HepG2 (cell line): ENCODE data around the gene MEGF6. TPM values are rescaled to one million over a fixed set of nuclear protein-coding genes. Genes with fewer than 3 reads are reported as not detected.

ENCODE experiments used
- ATAC-seq: fragments of 200-7000 bp; cut with Tn5 transposase; 3 replicates; pipeline ENCODE4 v1.9.1; 2020; ENCODE audit warnings: mild to moderate bottlenecking, moderate library complexity
- BruUV-seq: library from RNA; stranded (reverse); fragments of 400-500 nt; replicated peaks from 2 replicates; lab custom pipeline; 2021; lab: Mats Ljungman, UMichigan
- CTCF ChIA-PET: fragments of 300-600 bp; formaldehyde crosslinking; extraction: SDS; loops from one replicate; lab custom pipeline; 2021; ENCODE audit warnings: low total read pairs, inconsistent platforms, low intra/inter-chr PET ratio; lab: Yijun Ruan, JAX
- POLR2A ChIA-PET: fragments of 350-600 bp; sonication (Branson Sonifier 250); formaldehyde crosslinking; loops from one replicate; lab custom pipeline; 2020; ENCODE audit warnings: antibody characterized with exemption, inconsistent platforms; lab: Yijun Ruan, JAX
- DNase-seq: peaks from one replicate; pipeline ENCODE4 v3.0.0-alpha.2; 2015; ENCODE audit warnings: low spot score
- FAIRE-seq: peaks from 3 replicates; lab custom pipeline; 2011; peaks lifted over from hg19 to GRCh38; lab: Jason Lieb, UNC
- H2AFZ ChIP-seq: one replicate; pipeline ENCODE4 v1.6.1; 2011; ENCODE audit warnings: low read length, inconsistent platforms
- H3K27ac ChIP-seq: fragments of 300-600 bp; 3 replicates; pipeline ENCODE4 v1.8.0; 2011; ENCODE audit warnings: mixed run types, mild to moderate bottlenecking, mixed read lengths, low read length, inconsistent platforms; ENCODE audit not compliant: insufficient read depth; ENCODE audit errors: extremely low read length
- H3K27me3 ChIP-seq, 2 experiments: fragments of 200-600 bp in 1 of 2; 2 replicates in 1 of 2; 3 replicates in 1 of 2; pipeline versions ENCODE4 v1.6.0 to v1.8.0; 2011; ENCODE audit warnings: low read length in 2 of 2, mild to moderate bottlenecking in 2 of 2, moderate library complexity in 2 of 2, inconsistent platforms in 1 of 2; ENCODE audit not compliant: insufficient read depth in 2 of 2, control insufficient read depth in 1 of 2
- H3K36me3 ChIP-seq, 2 experiments: fragments of 200-600 bp in 1 of 2; replicated peaks in 1 of 2; 2 replicates in 1 of 2; 3 replicates in 1 of 2; pipeline versions ENCODE4 v1.5.1 to v1.8.0; 2011; ENCODE audit warnings: low read length in 2 of 2, inconsistent platforms in 1 of 2; ENCODE audit not compliant: insufficient read depth in 2 of 2, control insufficient read depth in 1 of 2
- H3K4me1 ChIP-seq: 2 replicates; pipeline ENCODE4 v1.5.1; 2012; ENCODE audit warnings: low read length, inconsistent platforms; ENCODE audit not compliant: insufficient read depth
- H3K4me2 ChIP-seq: 2 replicates; pipeline ENCODE4 v1.6.0; 2011; ENCODE audit warnings: low read depth, low read length, inconsistent platforms
- H3K4me3 ChIP-seq, 3 experiments: fragments of 200-600 bp in 1 of 3; sonication (generic), shearing (Covaris generic) in 1 of 3; replicated peaks in 1 of 3; 2 replicates each; pipeline ENCODE4 v1.5.1; 2011 to 2016; ENCODE audit warnings: low read length in 3 of 3, inconsistent platforms in 2 of 3, low read depth in 2 of 3, mild to moderate bottlenecking in 2 of 3, control low read depth in 1 of 3, mixed read lengths in 1 of 3; ENCODE audit not compliant: insufficient read depth in 1 of 3
- H3K79me2 ChIP-seq: one replicate; pipeline ENCODE4 v1.6.1; 2011; ENCODE audit warnings: low read length, inconsistent platforms; ENCODE audit not compliant: insufficient read depth
- H3K9ac ChIP-seq: 2 replicates; pipeline ENCODE4 v1.6.0; 2011; ENCODE audit warnings: mild to moderate bottlenecking, low read depth, low read length, inconsistent platforms; ENCODE audit not compliant: insufficient read depth
- H3K9me3 ChIP-seq: 2 replicates; pipeline ENCODE4 v1.5.1; 2012; ENCODE audit warnings: mild to moderate bottlenecking, low read length
- H4K20me1 ChIP-seq: 2 replicates; pipeline ENCODE4 v1.6.0; 2011; ENCODE audit warnings: inconsistent platforms, mild to moderate bottlenecking, low read length, moderate library complexity; ENCODE audit not compliant: insufficient read depth
- BORCS8-MEF2B ChIP-seq: sonication (generic); formaldehyde crosslinking; IDR thresholded peaks from 2 replicates; pipeline ENCODE4 v1.8.0; 2022; ENCODE audit warnings: mild to moderate bottlenecking, missing genetic modification reagents
- HIVEP1 ChIP-seq: sonication (generic); formaldehyde crosslinking; IDR thresholded peaks from 2 replicates; pipeline ENCODE4 v1.4.0; 2020; ENCODE audit warnings: mild to moderate bottlenecking, missing genetic modification reagents
- HNRNPUL1 ChIP-seq: fragments of 200-400 bp; formaldehyde crosslinking; IDR thresholded peaks from 2 replicates; pipeline ENCODE4 v1.6.1; 2017; ENCODE audit warnings: low read depth, mild to moderate bottlenecking, low read length, moderate library complexity
- HOXA3 ChIP-seq: sonication (generic); formaldehyde crosslinking; IDR thresholded peaks from 2 replicates; pipeline ENCODE4 v1.5.0; 2020; ENCODE audit warnings: missing genetic modification reagents
- ONECUT2 ChIP-seq: sonication (generic); formaldehyde crosslinking; IDR thresholded peaks from 2 replicates; pipeline ENCODE4 v1.4.0; 2020; ENCODE audit warnings: missing genetic modification reagents
- SIN3B ChIP-seq: fragments of 150-350 bp; IDR thresholded peaks from 2 replicates; pipeline ENCODE4 v1.6.1; 2014; ENCODE audit warnings: low read length
- SNAPC2 ChIP-seq: sonication (generic); formaldehyde crosslinking; IDR thresholded peaks from 2 replicates; pipeline ENCODE4 v1.8.1; 2022; ENCODE audit warnings: mild to moderate bottlenecking, missing genetic modification reagents
- XBP1 ChIP-seq: sonication (generic); formaldehyde crosslinking; IDR thresholded peaks from 2 replicates; pipeline ENCODE4 v1.5.0; 2020; ENCODE audit warnings: missing genetic modification reagents
- YY1 ChIP-seq: IDR thresholded peaks from 2 replicates; pipeline ENCODE4 v1.6.1; 2011; ENCODE audit warnings: low read length, low read depth, moderate library complexity, mild to moderate bottlenecking; ENCODE audit not compliant: insufficient read depth, insufficient replicate concordance
- ZEB1 ChIP-seq: IDR thresholded peaks from 2 replicates; pipeline ENCODE4 v1.6.1; 2012; ENCODE audit warnings: mild to moderate bottlenecking, low read depth, inconsistent platforms; ENCODE audit not compliant: insufficient replicate concordance
- ZNF234 ChIP-seq: sonication (generic); formaldehyde crosslinking; conservative IDR thresholded peaks from 2 replicates; pipeline ENCODE4 v1.5.1; 2020; ENCODE audit warnings: mild to moderate bottlenecking, missing genetic modification reagents
- ZNF431 ChIP-seq: sonication (generic); formaldehyde crosslinking; IDR thresholded peaks from 2 replicates; pipeline ENCODE4 v1.9.0; 2022; ENCODE audit warnings: missing genetic modification reagents, low read depth, mild to moderate bottlenecking, borderline replicate concordance
- ZNF468 ChIP-seq: sonication (generic); formaldehyde crosslinking; IDR thresholded peaks from 2 replicates; pipeline ENCODE4 v1.8.0; 2022; ENCODE audit warnings: mild to moderate bottlenecking, moderate library complexity, missing genetic modification reagents
- ZNF547 ChIP-seq: sonication (generic); formaldehyde crosslinking; IDR thresholded peaks from 2 replicates; pipeline ENCODE4 v1.5.1; 2020; ENCODE audit warnings: mild to moderate bottlenecking, missing genetic modification reagents
- ZNF678 ChIP-seq: sonication (generic); formaldehyde crosslinking; IDR thresholded peaks from 2 replicates; pipeline ENCODE4 v1.4.0; 2020; ENCODE audit warnings: mild to moderate bottlenecking, missing genetic modification reagents
- WGBS: methylation state at CpG from one replicate; pipeline ENCODE4 v1.1.6; 2017; ENCODE audit warnings: low lambda C conversion rate; 5-methylcytosine and 5-hydroxymethylcytosine counted together
- in situ Hi-C: cut with HindIII; loops from 2 replicates; pipeline ENCODE4 v1.10.0; 2017; ENCODE audit warnings: low pct_unique_long_range_greater_than_20kb; ENCODE audit not compliant: extremely low pct_ligation_motif_present
- intact Hi-C: fragments of 100-400 bp; cut with micrococcal nuclease; formaldehyde crosslinking; loops from one replicate; pipeline ENCODE4 v1.10.0; 2022; ENCODE audit not compliant: unreplicated experiment
- polyA plus RNA-seq, 8 experiments: library from polyadenylated mRNA; depleted of rRNA in 3 of 8; stranded (reverse) in 7 of 8; unstranded in 1 of 8; fragments of >200 nt; fragmentation: Illumina TruSeq in 4 of 8; extraction: Trizol in 4 of 8; gene quantifications; 2 replicates each; pipeline versions ENCODE4 v1.2.1 to v1.2.3, GENCODE V29; 2011 to 2016; ENCODE audit warnings: low read depth in 4 of 8, missing spikeins in 1 of 8, mixed read lengths in 1 of 8; ENCODE audit not compliant: insufficient read depth in 1 of 8
- total RNA-seq, 5 experiments: library from RNA; depleted of rRNA; stranded (reverse); fragments of >200 nt; fragmentation: Illumina TruSeq; extraction: Trizol; gene quantifications; 2 replicates each; pipeline ENCODE4 v1.2.3, GENCODE V29; 2016; ENCODE audit warnings: low read depth in 1 of 5
- TF ChIP-seq, protein P1 (sequence below): sonication (generic); formaldehyde crosslinking; IDR thresholded peaks from 2 replicates; pipeline ENCODE4 v1.8.0; 2022; ENCODE audit warnings: low read depth, missing genetic modification reagents
- TF ChIP-seq, protein P2 (sequence below): sonication (generic); formaldehyde crosslinking; IDR thresholded peaks from 2 replicates; pipeline ENCODE4 v1.4.0; 2020; ENCODE audit warnings: missing genetic modification reagents

Gene MEGF6
- total and polyA plus RNA-seq, 2 of the 13 experiments (the other 11 are each of a cell fraction or from before 2014, with no cell fraction given) = 1.9 TPM

DNA sequence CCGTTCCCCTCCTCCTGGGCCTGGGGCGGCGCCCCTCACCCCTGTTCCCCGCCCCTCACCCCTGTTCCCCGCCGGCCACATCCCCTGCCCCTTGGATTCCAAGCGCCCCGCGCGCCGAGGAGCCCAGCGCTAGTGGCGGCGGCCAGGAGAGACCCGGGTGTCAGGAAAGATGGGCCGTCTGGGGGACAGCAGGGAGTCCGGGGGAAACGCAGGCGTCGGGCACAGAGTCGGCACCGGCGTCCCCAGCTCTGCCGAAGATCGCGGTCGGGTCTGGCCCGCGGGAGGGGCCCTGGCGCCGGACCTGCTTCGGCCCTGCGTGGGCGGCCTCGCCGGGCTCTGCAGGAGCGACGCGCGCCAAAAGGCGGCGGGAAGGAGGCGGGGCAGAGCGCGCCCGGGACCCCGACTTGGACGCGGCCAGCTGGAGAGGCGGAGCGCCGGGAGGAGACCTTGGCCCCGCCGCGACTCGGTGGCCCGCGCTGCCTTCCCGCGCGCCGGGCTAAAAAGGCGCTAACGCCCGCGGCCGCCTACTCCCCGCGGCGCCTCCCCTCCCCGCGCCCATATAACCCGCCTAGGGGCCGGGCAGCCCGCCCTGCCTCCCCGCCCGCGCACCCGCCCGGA, 40.7 kb upstream of the MEGF6 start, which contains the start of gene TP73:
Gene TP73 (plus strand): TSS at position 587 of the 618 bp plus-strand sequence. CDS start 29,850 bp downstream, outside the sequence.
- WGBS = no CpG with 5 or more reads among the region's 80 CpGs
- peak; percentile 19 for ATAC-seq
- BruUV-seq = no TSS peak
- CTCF ChIA-PET = no interaction called here
- Histone ChIP-seq H4K20me1 (no peaks in the 10 kb centered on the region), H3K36me3 (0 out of 5 replicates have a peak, but pooled peaks cover 0 to 2% of the 10 kb centered on the region in 2 experiments), H3K4me3 (peak within 1 kb of the TSS; percentile 58 to 73 (median 66)), H3K9me3 (no peaks in the 10 kb centered on the region), H3K4me2 (peak within 1 kb of the TSS; percentile 86), H3K9ac (peak within 1 kb of the TSS; percentile 46), H3K4me1 (peaks cover 25% of the 10 kb centered on the region), H3K79me2 (peaks cover 7% of the 10 kb centered on the region), H3K27ac (peak within 1 kb of the TSS; percentile 46), H2AFZ (no peak within 1 kb of the TSS), H3K27me3 (peaks cover 2 to 11% of the 10 kb centered on the region in 2 experiments; a peak in 3 of 5 replicates)
- POLR2A ChIA-PET = interaction anchor here (1.2 to 2.6 kb wide), 4 partner anchors 10 to 119 kb away, joined by 3 to 6 read pairs (median 3); no protein-coding TSS in a partner anchor
- no peak for FAIRE-seq
- in situ Hi-C loops (no loop called here), intact Hi-C loops (loop anchor here (2.0 kb wide), 1 partner anchor 27 kb away; the partner anchor contains the start of gene TPRG1L)
- DNase-seq = no peak
- TF ChIP-seq HOXA3 (CRISPR knock-in tag) (0 out of 2 replicates have a peak, but pooled peaks have one; percentile 11), BORCS8-MEF2B (CRISPR knock-in tag) (no peak), SNAPC2 (CRISPR knock-in tag) (no peak), ONECUT2 (CRISPR knock-in tag) (no peak), HNRNPUL1 (no peak), YY1 (peak; percentile 19), ZNF431 (CRISPR knock-in tag) (0 out of 2 replicates have a peak, but pooled peaks have one; percentile 23), ZNF468 (CRISPR knock-in tag) (no peak), ZEB1 (no peak), ZNF547 (CRISPR knock-in tag) (peak; percentile 29; the same call in 1 of the 2 replicates), ZNF678 (CRISPR knock-in tag) (peak; percentile 23; the same call in 1 of the 2 replicates), HIVEP1 (no peak), SIN3B (no peak), XBP1 (CRISPR knock-in tag) (no peak), ZNF234 (CRISPR knock-in tag) (0 out of 2 replicates have a peak, but pooled peaks have one; percentile 48)
- TF ChIP-seq, protein P1, sequence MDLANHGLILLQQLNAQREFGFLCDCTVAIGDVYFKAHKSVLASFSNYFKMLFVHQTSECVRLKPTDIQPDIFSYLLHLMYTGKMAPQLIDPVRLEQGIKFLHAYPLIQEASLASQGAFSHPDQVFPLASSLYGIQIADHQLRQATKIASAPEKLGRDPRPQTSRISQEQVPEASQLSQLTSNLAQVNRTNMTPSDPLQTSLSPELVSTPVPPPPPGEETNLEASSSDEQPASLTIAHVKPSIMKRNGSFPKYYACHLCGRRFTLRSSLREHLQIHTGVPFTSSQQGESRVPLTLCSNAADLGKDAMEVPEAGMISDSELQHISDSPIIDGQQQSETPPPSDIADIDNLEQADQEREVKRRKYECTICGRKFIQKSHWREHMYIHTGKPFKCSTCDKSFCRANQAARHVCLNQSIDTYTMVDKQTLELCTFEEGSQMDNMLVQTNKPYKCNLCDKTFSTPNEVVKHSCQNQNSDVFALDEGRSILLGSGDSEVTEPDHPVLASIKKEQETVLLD (CRISPR knock-in tag) = peak; percentile 83
- TF ChIP-seq, protein P2, sequence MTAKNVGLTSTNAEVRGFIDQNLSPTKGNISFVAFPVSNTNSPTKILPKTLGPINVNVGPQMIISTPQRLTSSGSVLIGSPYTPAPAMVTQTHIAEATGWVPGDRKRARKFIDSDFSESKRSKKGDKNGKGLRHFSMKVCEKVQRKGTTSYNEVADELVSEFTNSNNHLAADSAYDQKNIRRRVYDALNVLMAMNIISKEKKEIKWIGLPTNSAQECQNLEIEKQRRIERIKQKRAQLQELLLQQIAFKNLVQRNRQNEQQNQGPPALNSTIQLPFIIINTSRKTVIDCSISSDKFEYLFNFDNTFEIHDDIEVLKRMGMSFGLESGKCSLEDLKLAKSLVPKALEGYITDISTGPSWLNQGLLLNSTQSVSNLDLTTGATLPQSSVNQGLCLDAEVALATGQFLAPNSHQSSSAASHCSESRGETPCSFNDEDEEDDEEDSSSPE (CRISPR knock-in tag) = peak; percentile 58; the same call in 1 of the 2 replicates
